Measurements from ENCODE around the gene HIVEP3.
A peak's percentile ranks its signal among the peaks of the same experiment; 100 is the strongest.

HIVEP3 gene

GRCh38 chr1:41539418-41539805, 379.3 kb downstream of the HIVEP3 start:
- no peak for DNase-seq (ENCODE audit: low read depth)
- no peak for TF ChIP-seq CTCF (conservative IDR thresholded peaks at IDR 0.05; ENCODE audit: low read depth, low read length)

GRCh38 chr1:41538741-41539417, 379.8 kb downstream of the HIVEP3 start:
- DNase-seq (ENCODE audit: low read depth): no peak
- H3K4me3 ChIP-seq (ENCODE audit: low read length): no peak overlapping the region
- no peak for TF ChIP-seq CTCF (conservative IDR thresholded peaks at IDR 0.05; ENCODE audit: low read depth, low read length)

More at GRCh38 chr1:41539418-41539805, 379.3 kb downstream of the HIVEP3 start:
- no peak overlapping the region for H3K4me3 ChIP-seq (ENCODE audit: low read length)

- H3K4me3 ChIP-seq (ENCODE audit: low read length): no peak overlapping the region
- peak; percentile 63 for DNase-seq (ENCODE audit: low read depth)
- TF ChIP-seq CTCF (conservative IDR thresholded peaks at IDR 0.05; ENCODE audit: low read depth, low read length): no peak
Measured at GRCh38 chr1:41537788-41538351, 380.9 kb downstream of the HIVEP3 start.

- no peak overlapping the region for H3K4me3 ChIP-seq (ENCODE audit: low read length)
- no peak for TF ChIP-seq CTCF (conservative IDR thresholded peaks at IDR 0.05; ENCODE audit: low read depth, low read length)
- no peak for DNase-seq (ENCODE audit: low read depth)
Measured at GRCh38 chr1:41537251-41537650, 381.5 kb downstream of the HIVEP3 start.

- DNase-seq (ENCODE audit: low read depth): peak; percentile 30
- no peak overlapping the region for H3K4me3 ChIP-seq (ENCODE audit: low read length)
- TF ChIP-seq CTCF (conservative IDR thresholded peaks at IDR 0.05; ENCODE audit: low read depth, low read length): no peak
Measured at GRCh38 chr1:41536361-41536802, 382.3 kb downstream of the HIVEP3 start.

GRCh38 chr1:41535716-41536115, 383.0 kb downstream of the HIVEP3 start:
- TF ChIP-seq CTCF (conservative IDR thresholded peaks at IDR 0.05; ENCODE audit: low read depth, low read length): no peak
- H3K4me3 ChIP-seq (ENCODE audit: low read length): no peak overlapping the region
- DNase-seq (ENCODE audit: low read depth): no peak

GRCh38 chr1:41535276-41535675, 383.4 kb downstream of the HIVEP3 start:
- no peak overlapping the region for H3K4me3 ChIP-seq (ENCODE audit: low read length)
- DNase-seq (ENCODE audit: low read depth): no peak
- TF ChIP-seq CTCF (conservative IDR thresholded peaks at IDR 0.05; ENCODE audit: low read depth, low read length): no peak

All from retinal pigment epithelial cell (primary cell).